WTC11 (cell line): Measurements from ENCODE around the gene HDDC3. TPM values are rescaled to one million over a fixed set of nuclear protein-coding genes. Genes with fewer than 3 reads are reported as not detected.

Experiments
- CDX4 ChIP-seq: fragments of 250-450 bp; sonication (Bioruptor Pico); IDR thresholded peaks from 2 replicates; pipeline ENCODE4 v1.9.0; 2021; ENCODE audit warnings: moderate library complexity, mild to moderate bottlenecking, inconsistent platforms, borderline replicate concordance
- CREM ChIP-seq: sonication (generic); formaldehyde crosslinking; IDR thresholded peaks from 2 replicates; pipeline ENCODE4 v1.8.1; 2022; ENCODE audit warnings: mild to moderate bottlenecking, missing genetic modification reagents, moderate library complexity
- E2F1 ChIP-seq: sonication (generic); formaldehyde crosslinking; IDR thresholded peaks from 2 replicates; pipeline ENCODE4 v1.8.0; 2022; ENCODE audit warnings: mild to moderate bottlenecking, missing genetic modification reagents
- E2F4 ChIP-seq: sonication (generic); formaldehyde crosslinking; IDR thresholded peaks from 2 replicates; pipeline ENCODE4 v1.8.1; 2022; ENCODE audit warnings: low read depth, mild to moderate bottlenecking, moderate library complexity, missing genetic modification reagents, borderline replicate concordance
- EMX1 ChIP-seq: fragments of 250-450 bp; sonication (Bioruptor Pico); IDR thresholded peaks from 2 replicates; pipeline ENCODE4 v1.8.0; 2021; ENCODE audit warnings: mild to moderate bottlenecking
- ESRRA ChIP-seq: sonication (generic); formaldehyde crosslinking; IDR thresholded peaks from 2 replicates; pipeline ENCODE4 v1.8.1; 2022; ENCODE audit warnings: mild to moderate bottlenecking, missing genetic modification reagents, borderline replicate concordance
- ETV6 ChIP-seq: sonication (generic); formaldehyde crosslinking; IDR thresholded peaks from 2 replicates; pipeline ENCODE4 v1.8.1; 2022; ENCODE audit warnings: mild to moderate bottlenecking, missing genetic modification reagents
- GABPB1 ChIP-seq: sonication (generic); formaldehyde crosslinking; IDR thresholded peaks from 2 replicates; pipeline ENCODE4 v1.8.1; 2023; ENCODE audit warnings: mild to moderate bottlenecking, missing genetic modification reagents
- KAT7 ChIP-seq: sonication (generic); formaldehyde crosslinking; IDR thresholded peaks from 2 replicates; pipeline ENCODE4 v1.8.1; 2023; ENCODE audit warnings: missing genetic modification reagents, mild to moderate bottlenecking, borderline replicate concordance
- NFATC4 ChIP-seq: fragments of 250-450 bp; sonication (Bioruptor Pico); IDR thresholded peaks from 2 replicates; pipeline ENCODE4 v1.9.0; 2021; ENCODE audit warnings: mild to moderate bottlenecking
- PRRX2 ChIP-seq: fragments of 250-450 bp; sonication (Bioruptor Pico); IDR thresholded peaks from 2 replicates; pipeline ENCODE4 v1.8.0; 2021; ENCODE audit warnings: mild to moderate bottlenecking
- SMAD4 ChIP-seq: sonication (generic); formaldehyde crosslinking; IDR thresholded peaks from 2 replicates; pipeline ENCODE4 v1.8.0; 2022; ENCODE audit warnings: mild to moderate bottlenecking, missing genetic modification reagents
- ZNF281 ChIP-seq: sonication (generic); formaldehyde crosslinking; IDR thresholded peaks from 2 replicates; pipeline ENCODE4 v1.8.0; 2023; ENCODE audit warnings: mild to moderate bottlenecking, missing genetic modification reagents
- ZNF423 ChIP-seq: fragments of 250-450 bp; sonication (Bioruptor Pico); IDR thresholded peaks from 2 replicates; pipeline ENCODE4 v2.1.2; 2022; ENCODE audit warnings: mild to moderate bottlenecking, moderate library complexity
- ZNF532 ChIP-seq: fragments of 250-450 bp; sonication (Bioruptor Pico); IDR thresholded peaks from 2 replicates; pipeline ENCODE4 v1.9.0; 2021; ENCODE audit warnings: mild to moderate bottlenecking, borderline replicate concordance
- total RNA-seq: library from RNA; stranded (reverse); gene quantifications from 3 replicates; pipeline ENCODE4 v1.2.3, GENCODE V29; 2021

HDDC3 gene
- total RNA-seq, 1 experiment from 2014 or later, result 16.4 TPM

- TF ChIP-seq CDX4 (CRISPR knock-in tag) (no peak), ZNF281 (0 out of 2 replicates have a peak, but pooled peaks have one; percentile 19), ZNF423 (CRISPR knock-in tag) (no peak), SMAD4 (CRISPR knock-in tag) (no peak), ESRRA (CRISPR knock-in tag) (no peak), CREM (no peak), EMX1 (CRISPR knock-in tag) (no peak), E2F4 (CRISPR knock-in tag) (no peak), GABPB1 (CRISPR knock-in tag) (no peak), E2F1 (CRISPR knock-in tag) (no peak), PRRX2 (CRISPR knock-in tag) (no peak), KAT7 (CRISPR knock-in tag) (no peak), ZNF532 (CRISPR knock-in tag) (no peak), ETV6 (CRISPR knock-in tag) (no peak), NFATC4 (CRISPR knock-in tag) (no peak)
Observed at GRCh38 chr15:90957031-90957790, 24.9 kb upstream of the HDDC3 start (continued).
